ENCODE results near the gene SCYL1. TPM values are rescaled to one million over a fixed set of nuclear protein-coding genes. Genes with fewer than 3 reads are reported as not detected.

Gene SCYL1
- total RNA-seq, 1 experiment from 2014 or later, result 39.1 TPM

DNA sequence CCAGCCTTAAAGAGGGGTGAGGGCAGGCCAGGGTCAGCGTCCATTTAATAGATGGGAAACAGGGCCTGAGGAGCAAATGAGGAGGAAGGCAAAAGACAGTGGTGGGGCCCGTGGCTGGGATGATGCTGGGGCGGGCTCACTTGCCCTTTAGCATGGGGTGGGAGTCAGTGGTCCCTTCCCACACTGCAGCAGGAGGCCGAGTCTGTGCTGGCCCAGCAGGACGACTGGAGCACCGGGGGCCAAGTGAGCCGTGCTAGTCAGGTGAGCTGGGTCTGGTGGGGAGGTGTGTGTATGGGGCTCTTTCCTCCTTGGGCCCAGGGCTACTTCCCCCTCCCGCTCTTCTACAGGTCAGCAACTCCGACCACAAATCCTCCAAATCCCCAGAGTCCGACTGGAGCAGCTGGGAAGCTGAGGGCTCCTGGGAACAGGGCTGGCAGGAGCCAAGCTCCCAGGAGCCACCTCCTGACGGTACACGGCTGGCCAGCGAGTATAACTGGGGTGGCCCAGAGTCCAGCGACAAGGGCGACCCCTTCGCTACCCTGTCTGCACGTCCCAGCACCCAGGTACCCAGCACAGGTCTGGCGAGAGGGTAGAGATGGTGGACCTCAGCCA, 12.8 kb downstream of the SCYL1 start:
- no peak overlapping the region for H2AFZ ChIP-seq (ENCODE audit: low read length)
- H3K9ac ChIP-seq (ENCODE audit: low read length), result no peak overlapping the region
- H3K36me3 ChIP-seq (ENCODE audit: insufficient read depth, low read length), result no peaks in the 10 kb centered on the region
- H4K20me1 ChIP-seq (ENCODE audit: insufficient read depth, low read depth, low read length), result no peaks in the 10 kb centered on the region
- no peaks in the 10 kb centered on the region for H3K9me3 ChIP-seq (ENCODE audit: low read length)
- DNase-seq, result no peak
- H3K79me2 ChIP-seq (ENCODE audit: low read length), result no peaks in the 10 kb centered on the region
- H3K4me1 ChIP-seq (ENCODE audit: low read length), result peaks cover 22% of the 10 kb centered on the region
- no peaks in the 10 kb centered on the region for H3K27me3 ChIP-seq (ENCODE audit: low read length)
- H3K9me2 ChIP-seq (replicated peaks; ENCODE audit: insufficient read depth, low read length), result no peaks in the 10 kb centered on the region
- H3K4me2 ChIP-seq (ENCODE audit: low read depth, low read length, poor library complexity, severe bottlenecking), result no peak overlapping the region
- H3K4me3 ChIP-seq (ENCODE audit: low read length), result no peak overlapping the region
- no peak overlapping the region for H3K27ac ChIP-seq (ENCODE audit: low read length)

DNA sequence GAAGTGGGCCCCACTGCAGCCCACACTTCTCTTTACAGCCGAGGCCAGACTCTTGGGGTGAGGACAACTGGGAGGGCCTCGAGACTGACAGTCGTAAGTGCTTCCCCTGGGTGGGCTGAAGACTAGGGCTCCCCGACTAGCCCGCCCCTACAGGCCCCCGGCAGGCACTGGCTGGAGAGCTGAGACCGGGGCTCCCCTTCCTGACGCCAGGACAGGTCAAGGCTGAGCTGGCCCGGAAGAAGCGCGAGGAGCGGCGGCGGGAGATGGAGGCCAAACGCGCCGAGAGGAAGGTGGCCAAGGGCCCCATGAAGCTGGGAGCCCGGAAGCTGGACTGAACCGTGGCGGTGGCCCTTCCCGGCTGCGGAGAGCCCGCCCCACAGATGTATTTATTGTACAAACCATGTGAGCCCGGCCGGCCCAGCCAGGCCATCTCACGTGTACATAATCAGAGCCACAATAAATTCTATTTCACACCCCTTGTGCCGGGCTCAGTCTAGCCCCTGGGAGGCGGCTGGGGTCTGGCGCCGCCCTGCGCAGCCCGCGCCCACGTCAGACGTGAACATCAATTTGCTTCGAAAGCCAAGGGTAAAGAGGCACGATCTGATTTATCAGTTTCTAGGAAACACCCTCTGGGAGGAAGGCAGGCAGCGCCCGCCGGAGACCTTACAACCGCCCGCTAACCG, 13.5 kb downstream of the SCYL1 start:
- H3K36me3 ChIP-seq (ENCODE audit: insufficient read depth, low read length), result no peaks in the 10 kb centered on the region
- no peaks in the 10 kb centered on the region for H3K27me3 ChIP-seq (ENCODE audit: low read length)
- no peak overlapping the region for H3K4me3 ChIP-seq (ENCODE audit: low read length)
- no peak overlapping the region for H3K27ac ChIP-seq (ENCODE audit: low read length)
- H3K9me3 ChIP-seq (ENCODE audit: low read length), result no peaks in the 10 kb centered on the region
- no peak overlapping the region for H2AFZ ChIP-seq (ENCODE audit: low read length)
- no peaks in the 10 kb centered on the region for H4K20me1 ChIP-seq (ENCODE audit: insufficient read depth, low read depth, low read length)
- no peak overlapping the region for H3K9ac ChIP-seq (ENCODE audit: low read length)
- no peak for DNase-seq
- no peaks in the 10 kb centered on the region for H3K9me2 ChIP-seq (replicated peaks; ENCODE audit: insufficient read depth, low read length)
- H3K79me2 ChIP-seq (ENCODE audit: low read length), result no peaks in the 10 kb centered on the region
- peaks cover 22% of the 10 kb centered on the region for H3K4me1 ChIP-seq (ENCODE audit: low read length)
- no peak overlapping the region for H3K4me2 ChIP-seq (ENCODE audit: low read depth, low read length, poor library complexity, severe bottlenecking)

DNA sequence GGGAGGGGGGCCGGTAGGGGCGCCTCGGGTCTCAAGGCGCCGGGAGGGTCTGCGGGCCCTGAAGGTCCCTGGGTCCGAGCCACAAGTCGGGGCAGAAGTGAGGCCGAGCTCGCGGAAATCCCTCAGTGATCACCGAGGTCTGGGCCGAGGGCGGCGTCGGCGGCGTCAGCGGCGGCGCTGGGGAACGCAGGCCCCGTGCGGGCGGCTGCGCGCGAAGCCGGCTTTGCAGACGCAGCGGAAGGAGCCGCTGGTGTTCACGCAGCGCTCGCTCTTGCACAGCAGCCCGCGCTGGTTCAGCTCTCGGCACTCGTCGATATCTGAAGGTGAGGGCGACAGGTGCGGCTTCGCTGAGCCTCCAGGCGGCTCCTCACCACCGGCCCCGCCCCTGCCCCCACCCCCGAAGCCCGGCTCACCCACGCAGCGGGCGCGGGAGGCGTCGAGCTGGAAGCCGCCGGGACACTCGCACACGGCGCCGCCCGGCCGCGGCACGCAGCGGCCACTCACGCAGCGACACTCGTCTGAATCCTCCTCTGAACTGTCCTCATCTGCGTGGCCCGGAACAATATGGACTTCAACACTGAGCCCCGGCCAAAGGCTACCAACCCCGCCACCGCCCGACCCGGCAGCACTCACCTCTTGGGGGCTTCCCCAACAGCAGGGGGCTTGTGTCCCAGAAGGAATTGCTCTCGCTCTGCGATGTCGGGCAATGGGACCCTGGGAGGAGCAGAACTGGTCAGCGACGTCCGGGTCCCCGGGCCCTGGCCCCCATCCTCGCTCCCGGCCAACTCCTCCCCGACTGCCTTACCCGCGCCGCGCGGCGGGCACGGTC, 14.2 kb downstream of the SCYL1 start:
- Histone ChIP-seq H3K9ac (ENCODE audit: low read length) (no peak overlapping the region), H3K4me1 (ENCODE audit: low read length) (peaks cover 22% of the 10 kb centered on the region), H3K27me3 (ENCODE audit: low read length) (no peaks in the 10 kb centered on the region), H3K36me3 (ENCODE audit: insufficient read depth, low read length) (no peaks in the 10 kb centered on the region), H2AFZ (ENCODE audit: low read length) (no peak overlapping the region), H3K9me3 (ENCODE audit: low read length) (no peaks in the 10 kb centered on the region), H3K4me2 (ENCODE audit: low read depth, low read length, poor library complexity, severe bottlenecking) (peak overlapping the region; percentile 95), H3K9me2 (replicated peaks; ENCODE audit: insufficient read depth, low read length) (no peaks in the 10 kb centered on the region), H3K4me3 (ENCODE audit: low read length) (peak overlapping the region; percentile 85; the same call in 1 of the 2 replicates), H3K27ac (ENCODE audit: low read length) (no peak overlapping the region), H4K20me1 (ENCODE audit: insufficient read depth, low read depth, low read length) (no peaks in the 10 kb centered on the region), H3K79me2 (ENCODE audit: low read length) (no peaks in the 10 kb centered on the region)
- DNase-seq, result no peak

DNA sequence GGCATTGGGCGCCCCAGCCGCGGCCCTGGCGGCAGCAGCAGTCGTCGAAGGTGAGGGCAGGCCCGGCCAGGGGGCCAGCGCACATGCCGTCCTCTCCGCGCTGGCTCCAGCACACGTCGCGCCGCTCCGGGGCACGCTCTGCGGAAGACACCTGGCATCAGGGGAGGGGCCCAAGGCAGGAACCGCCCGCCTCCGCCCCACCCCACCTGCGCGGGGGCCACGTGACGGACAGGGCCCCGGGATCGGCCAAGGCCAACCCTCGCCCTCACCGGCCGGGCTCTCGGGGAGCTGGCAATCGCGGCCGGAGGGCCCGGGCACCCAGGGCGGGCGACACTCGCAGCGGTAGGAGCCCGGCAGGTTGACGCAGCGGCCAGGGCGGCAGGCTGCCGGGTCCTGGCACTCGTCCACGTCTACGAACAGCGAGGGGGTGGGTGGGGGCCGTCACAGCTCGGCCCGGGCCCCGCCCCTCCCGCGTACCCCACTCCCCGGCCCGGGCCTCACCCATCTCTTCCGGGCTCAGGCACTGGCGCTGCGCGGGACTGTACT, 14.9 kb downstream of the SCYL1 start:
- Histone ChIP-seq H4K20me1 (ENCODE audit: insufficient read depth, low read depth, low read length) (no peaks in the 10 kb centered on the region), H3K9me2 (replicated peaks; ENCODE audit: insufficient read depth, low read length) (no peaks in the 10 kb centered on the region), H3K4me3 (ENCODE audit: low read length) (peak overlapping the region; percentile 85), H3K27me3 (ENCODE audit: low read length) (no peaks in the 10 kb centered on the region), H3K4me2 (ENCODE audit: low read depth, low read length, poor library complexity, severe bottlenecking) (peak overlapping the region; percentile 95), H3K4me1 (ENCODE audit: low read length) (peaks cover 22% of the 10 kb centered on the region), H3K9me3 (ENCODE audit: low read length) (no peaks in the 10 kb centered on the region), H3K27ac (ENCODE audit: low read length) (0 out of 2 replicates have a peak overlapping the region, but pooled peaks have one; percentile 40), H3K9ac (ENCODE audit: low read length) (peak overlapping the region; percentile 70), H3K79me2 (ENCODE audit: low read length) (no peaks in the 10 kb centered on the region), H2AFZ (ENCODE audit: low read length) (peak overlapping the region; percentile 95), H3K36me3 (ENCODE audit: insufficient read depth, low read length) (no peaks in the 10 kb centered on the region)
- peak; percentile 90 for DNase-seq

DNA sequence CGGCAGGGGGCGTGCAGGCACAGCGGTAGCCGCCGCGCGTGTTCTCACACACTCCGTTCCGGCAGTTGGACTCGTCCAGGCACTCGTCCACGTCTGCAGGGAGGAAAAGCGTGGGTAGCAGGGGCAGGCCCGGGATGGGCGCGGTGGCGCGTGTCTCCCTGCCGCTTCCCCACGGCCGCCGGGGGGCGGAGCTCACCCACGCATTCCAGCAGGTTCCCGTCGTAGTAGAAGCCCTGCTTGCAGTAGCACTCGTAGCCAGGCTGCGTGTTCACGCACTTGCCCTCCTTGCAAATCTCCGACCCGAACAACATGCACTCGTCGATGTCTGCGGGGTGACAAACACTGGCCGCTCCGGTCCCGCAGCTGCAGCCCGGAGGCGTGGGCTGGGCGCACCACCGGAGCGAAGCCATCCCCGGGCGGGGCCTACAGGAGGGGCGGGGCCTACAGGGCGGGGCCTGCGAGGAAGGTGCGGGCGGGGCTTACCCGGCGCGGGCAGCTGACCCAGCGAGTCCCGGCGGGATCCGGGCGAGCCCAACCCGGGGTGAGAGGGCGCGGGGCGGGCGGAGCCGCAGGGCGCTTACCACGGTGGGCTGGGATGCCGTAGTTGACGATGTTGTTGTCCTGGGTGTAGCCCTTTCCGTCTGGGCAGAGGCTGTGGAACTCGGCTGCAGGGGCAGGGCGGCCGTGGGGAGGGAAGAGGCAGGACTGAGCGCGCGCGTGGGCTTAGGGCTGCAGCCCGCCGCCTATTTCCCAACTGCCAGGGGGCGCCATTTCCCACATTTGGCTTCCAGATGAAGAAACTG, 15.6 kb downstream of the SCYL1 start:
- Histone ChIP-seq H3K9ac (ENCODE audit: low read length) (peak overlapping the region; percentile 70), H3K4me2 (ENCODE audit: low read depth, low read length, poor library complexity, severe bottlenecking) (peak overlapping the region; percentile 95), H3K27ac (ENCODE audit: low read length) (peak overlapping the region; percentile 40; the same call in 1 of the 2 replicates), H3K27me3 (ENCODE audit: low read length) (no peaks in the 10 kb centered on the region), H3K36me3 (ENCODE audit: insufficient read depth, low read length) (no peaks in the 10 kb centered on the region), H3K4me1 (ENCODE audit: low read length) (peaks cover 22% of the 10 kb centered on the region), H2AFZ (ENCODE audit: low read length) (peak overlapping the region; percentile 95), H4K20me1 (ENCODE audit: insufficient read depth, low read depth, low read length) (no peaks in the 10 kb centered on the region), H3K4me3 (ENCODE audit: low read length) (peak overlapping the region; percentile 85), H3K79me2 (ENCODE audit: low read length) (no peaks in the 10 kb centered on the region), H3K9me3 (ENCODE audit: low read length) (no peaks in the 10 kb centered on the region), H3K9me2 (replicated peaks; ENCODE audit: insufficient read depth, low read length) (no peaks in the 10 kb centered on the region)
- DNase-seq, result peak; percentile 96

DNA sequence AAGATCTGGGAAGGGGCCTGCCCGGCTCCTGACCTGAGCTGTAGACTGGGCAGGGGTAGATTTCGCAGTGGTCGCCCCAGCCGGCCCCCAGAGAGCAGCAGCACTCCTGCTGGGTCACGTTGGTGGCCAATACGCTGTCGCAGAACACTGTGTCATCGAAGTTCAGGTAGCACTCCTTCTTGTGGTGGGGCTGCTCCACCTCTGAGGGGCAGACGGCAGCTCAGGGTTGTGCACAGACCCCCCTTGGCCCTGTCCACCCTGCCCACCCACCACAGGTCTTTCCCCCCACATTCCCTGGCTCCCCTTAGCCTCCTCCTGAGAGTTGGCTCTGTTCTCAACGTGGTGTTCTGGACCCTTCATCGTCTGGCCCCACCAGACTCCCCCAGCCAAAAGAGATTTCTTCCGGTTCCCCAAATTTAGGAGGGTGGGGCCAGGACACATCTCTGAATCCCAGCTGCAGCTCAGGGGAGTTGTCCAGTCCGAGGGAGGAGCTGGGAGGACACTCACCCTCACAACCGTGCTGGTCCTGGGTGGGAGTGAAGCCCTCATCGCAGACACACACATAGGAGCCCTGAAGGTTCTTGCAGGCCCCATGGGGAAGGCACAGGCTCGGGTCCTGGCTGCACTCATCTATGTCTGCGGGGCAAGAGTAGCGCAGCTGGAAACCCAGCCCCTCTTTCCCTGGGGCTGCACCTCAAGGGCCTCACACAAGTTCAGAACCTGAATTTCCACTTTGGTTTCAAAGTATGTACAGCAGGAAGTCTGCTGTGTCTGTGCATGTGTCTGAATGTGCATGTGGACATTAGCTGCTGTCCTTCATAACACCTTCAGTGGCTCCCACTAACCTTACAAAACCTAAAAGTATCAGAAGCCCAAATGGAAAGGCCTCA, 16.5 kb downstream of the SCYL1 start:
- H3K27me3 ChIP-seq (ENCODE audit: low read length), result no peaks in the 10 kb centered on the region
- no peak for DNase-seq
- H3K9me3 ChIP-seq (ENCODE audit: low read length), result no peaks in the 10 kb centered on the region
- peak overlapping the region; percentile 70 for H3K9ac ChIP-seq (ENCODE audit: low read length)
- no peaks in the 10 kb centered on the region for H3K9me2 ChIP-seq (replicated peaks; ENCODE audit: insufficient read depth, low read length)
- no peak overlapping the region for H3K27ac ChIP-seq (ENCODE audit: low read length)
- H3K4me1 ChIP-seq (ENCODE audit: low read length), result peaks cover 29% of the 10 kb centered on the region
- no peaks in the 10 kb centered on the region for H3K36me3 ChIP-seq (ENCODE audit: insufficient read depth, low read length)
- peak overlapping the region; percentile 85 for H3K4me3 ChIP-seq (ENCODE audit: low read length)
- peak overlapping the region; percentile 95; the same call in 1 of the 2 replicates for H2AFZ ChIP-seq (ENCODE audit: low read length)
- H3K4me2 ChIP-seq (ENCODE audit: low read depth, low read length, poor library complexity, severe bottlenecking), result peak overlapping the region; percentile 95
- no peaks in the 10 kb centered on the region for H4K20me1 ChIP-seq (ENCODE audit: insufficient read depth, low read depth, low read length)
- H3K79me2 ChIP-seq (ENCODE audit: low read length), result no peaks in the 10 kb centered on the region

DNA sequence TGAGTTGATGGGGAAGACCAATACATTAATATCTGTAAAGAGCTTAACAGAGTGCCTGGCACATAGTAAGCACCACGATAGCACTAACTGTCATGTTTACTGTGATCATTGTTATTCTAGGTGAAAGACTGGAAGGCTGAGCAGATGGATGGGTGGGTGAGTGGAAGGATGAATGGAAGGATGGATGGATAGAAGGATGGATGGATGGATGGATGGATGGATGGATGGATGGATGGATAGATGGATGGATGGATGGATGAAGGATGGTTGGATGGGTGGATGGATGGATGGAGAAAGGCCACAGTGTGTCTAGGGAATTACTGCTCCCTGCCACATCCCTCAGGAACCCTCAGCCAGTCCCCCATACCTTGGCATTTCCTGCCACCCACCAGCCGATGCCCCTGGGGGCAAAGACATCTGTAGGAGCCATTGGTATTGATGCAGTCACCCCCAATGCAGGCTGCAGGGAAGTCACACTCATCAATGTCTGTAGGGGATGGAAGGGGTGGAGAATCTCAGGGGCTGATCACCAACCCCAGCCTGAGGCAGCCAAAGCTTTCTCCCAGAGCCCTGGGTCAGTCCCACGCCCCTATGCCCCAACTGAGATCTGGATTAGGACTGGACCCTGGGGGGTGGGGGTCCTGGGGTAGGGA, 18.0 kb downstream of the SCYL1 start:
- Histone ChIP-seq H3K4me1 (ENCODE audit: low read length) (peaks cover 35% of the 10 kb centered on the region), H3K9ac (ENCODE audit: low read length) (no peak overlapping the region), H3K27me3 (ENCODE audit: low read length) (no peaks in the 10 kb centered on the region), H2AFZ (ENCODE audit: low read length) (no peak overlapping the region), H3K79me2 (ENCODE audit: low read length) (no peaks in the 10 kb centered on the region), H3K9me3 (ENCODE audit: low read length) (no peaks in the 10 kb centered on the region), H3K36me3 (ENCODE audit: insufficient read depth, low read length) (no peaks in the 10 kb centered on the region), H4K20me1 (ENCODE audit: insufficient read depth, low read depth, low read length) (no peaks in the 10 kb centered on the region), H3K4me3 (ENCODE audit: low read length) (no peak overlapping the region), H3K4me2 (ENCODE audit: low read depth, low read length, poor library complexity, severe bottlenecking) (no peak overlapping the region), H3K9me2 (replicated peaks; ENCODE audit: insufficient read depth, low read length) (no peaks in the 10 kb centered on the region), H3K27ac (ENCODE audit: low read length) (no peak overlapping the region)
- DNase-seq, result no peak
